A549 treated with dexamethasone at 1 μM for 4 hours (cell line): ENCODE results near the gene DYNLT2. TPM values are rescaled to one million over a fixed set of nuclear protein-coding genes. Genes with fewer than 3 reads are reported as not detected.

Source experiments
- total RNA-seq: library from RNA; stranded (reverse); fragments of 200-300 nt; extraction: Qiagen RNA extraction; gene quantifications from 5 replicates; pipeline ENCODE4 v1.2.3, GENCODE V29; 2022

DYNLT2 gene
- total RNA-seq, result 0.43 to 0.62 TPM (median 0.56 TPM) in 5 replicates

GRCh38 chr6:169751242-169752073 is at the start of gene DYNLT2, which contains the start of gene ERMARD:
Gene DYNLT2, minus strand, starts transcription at chr6:169751572. Its CDS starts 114 bp downstream, at chr6:169751458.
Gene ERMARD, plus strand, starts transcription at chr6:169751622. Its CDS starts 36 bp downstream, at chr6:169751658.

GRCh38 chr6:169724494-169725124 is 26.8 kb downstream of the DYNLT2 start, which contains the start of gene PHF10:
Gene PHF10, minus strand, starts transcription at chr6:169724500. Its CDS starts 569 bp downstream, at chr6:169723931.

GRCh38 chr6:169701954-169702839 is 49.2 kb downstream of the DYNLT2 start, which contains the start of the genes C6orf120 and WDR27:
Gene C6orf120, plus strand, starts transcription at chr6:169702126. Its CDS starts 334 bp downstream, at chr6:169702460.
Gene WDR27, minus strand, starts transcription at chr6:169702029. Its CDS starts 13,024 bp downstream, at chr6:169689005.

Other genes with a start within 250 kb of the DYNLT2 start
- 4.4 to 11.7 TPM (median 9.3 TPM) in 5 replicates for gene WDR27, start 49.5 kb downstream of the DYNLT2 start, total RNA-seq
- gene C6orf120, start 49.4 kb downstream of the DYNLT2 start, total RNA-seq, result 12.1 to 15.5 TPM (median 13.5 TPM) in 5 replicates
- 20.9 to 27.7 TPM (median 25.0 TPM) in 5 replicates for gene PHF10, start 27.1 kb downstream of the DYNLT2 start, total RNA-seq
- 5.5 to 6.6 TPM (median 6.0 TPM) in 5 replicates for gene ERMARD, start 50 bp upstream of the DYNLT2 start, total RNA-seq